ENCODE data around the gene PPARG. TPM values are rescaled to one million over a fixed set of nuclear protein-coding genes. Genes with fewer than 3 reads are reported as not detected.

Gene PPARG
- total and polyA plus RNA-seq, 10 of the 15 experiments (the other 5 are each of a cell fraction or from before 2014, with no cell fraction given), result 0.06 to 0.86 (median 0.12) TPM; not detected in 5

DNA sequence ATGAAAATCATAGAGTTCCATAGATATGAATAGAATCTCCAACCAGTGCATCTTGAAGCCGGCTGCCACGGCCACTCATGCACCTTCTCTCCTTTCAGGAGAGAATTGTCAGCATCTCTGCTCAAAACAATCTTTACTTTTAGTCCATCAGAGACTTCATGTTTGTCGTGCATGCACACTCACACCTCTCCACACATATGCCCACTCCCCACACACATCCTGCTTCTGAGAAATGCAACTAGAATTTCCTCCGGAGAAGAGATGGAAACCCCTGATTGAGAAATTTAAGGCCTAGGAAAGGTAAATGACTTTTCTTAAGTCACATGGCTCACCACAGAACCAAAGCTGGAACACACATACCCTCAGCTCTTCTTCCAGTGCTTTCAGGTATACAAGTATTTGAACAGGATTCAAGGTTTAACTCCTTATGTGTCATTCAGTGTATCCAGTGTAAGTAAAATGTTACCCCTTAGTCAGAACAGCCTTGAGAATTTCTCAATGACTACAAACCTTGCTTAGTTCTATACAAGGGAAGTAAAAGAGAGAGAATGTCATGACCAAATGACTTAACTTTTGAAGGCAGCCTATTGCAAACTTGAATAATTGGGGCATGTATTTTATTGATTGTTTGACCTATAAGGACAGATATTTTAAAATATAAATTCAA is 126.3 kb downstream of the PPARG start:
- H3K27me3 ChIP-seq (replicated peaks in 1 of 2; ENCODE audit: control insufficient read depth in 2 of 2, insufficient read depth in 2 of 2, low read length in 1 of 2), result peaks cover under 1 to 3% of the 10 kb centered on the region in 2 experiments; a peak in 2 of 4 replicates
- no peak overlapping the region for H3K27ac ChIP-seq (ENCODE audit: control insufficient read depth, insufficient read depth)
- intact Hi-C loops (cut with micrococcal nuclease; ENCODE audit: unreplicated experiment), result no loop called here
- TF ChIP-seq ZSCAN29 (IDR thresholded peaks at IDR 0.05) (no peak), NFIC (IDR thresholded peaks at IDR 0.05; ENCODE audit: low read depth, low read length) (no peak), TCF3 (IDR thresholded peaks at IDR 0.05; ENCODE audit: borderline replicate concordance, insufficient read depth, low read depth, low read length) (no peak), POU2F2 (IDR thresholded peaks at IDR 0.05; ENCODE audit: borderline replicate concordance, low read depth, low read length) (no peak), IKZF1 (conservative IDR thresholded peaks at IDR 0.05) (no peak), ETV6 (conservative IDR thresholded peaks at IDR 0.05 in 1 of 2, IDR thresholded peaks at IDR 0.05 in 1 of 2; ENCODE audit: borderline replicate concordance in 1 of 2, low read depth in 1 of 2) (no peak), MTA2 (IDR thresholded peaks at IDR 0.05; ENCODE audit: low read depth) (no peak), TCF12 (IDR thresholded peaks at IDR 0.05; ENCODE audit: low read depth, low read length) (no peak), SP1 (IDR thresholded peaks at IDR 0.05; ENCODE audit: low read depth, low read length) (no peak), STAT1 (conservative IDR thresholded peaks at IDR 0.05) (no peak), SMC3 (IDR thresholded peaks at IDR 0.05; ENCODE audit: borderline replicate concordance, low read length) (no peak), WRNIP1 (IDR thresholded peaks at IDR 0.05; ENCODE audit: borderline replicate concordance, low read depth, low read length) (no peak), PAX8 (IDR thresholded peaks at IDR 0.05) (no peak)
- TF ChIP-seq, protein P1, sequence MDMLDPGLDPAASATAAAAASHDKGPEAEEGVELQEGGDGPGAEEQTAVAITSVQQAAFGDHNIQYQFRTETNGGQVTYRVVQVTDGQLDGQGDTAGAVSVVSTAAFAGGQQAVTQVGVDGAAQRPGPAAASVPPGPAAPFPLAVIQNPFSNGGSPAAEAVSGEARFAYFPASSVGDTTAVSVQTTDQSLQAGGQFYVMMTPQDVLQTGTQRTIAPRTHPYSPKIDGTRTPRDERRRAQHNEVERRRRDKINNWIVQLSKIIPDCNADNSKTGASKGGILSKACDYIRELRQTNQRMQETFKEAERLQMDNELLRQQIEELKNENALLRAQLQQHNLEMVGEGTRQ (IDR thresholded peaks at IDR 0.05; ENCODE audit: borderline replicate concordance, low read depth, low read length), result no peak
- TF ChIP-seq, protein P2, sequence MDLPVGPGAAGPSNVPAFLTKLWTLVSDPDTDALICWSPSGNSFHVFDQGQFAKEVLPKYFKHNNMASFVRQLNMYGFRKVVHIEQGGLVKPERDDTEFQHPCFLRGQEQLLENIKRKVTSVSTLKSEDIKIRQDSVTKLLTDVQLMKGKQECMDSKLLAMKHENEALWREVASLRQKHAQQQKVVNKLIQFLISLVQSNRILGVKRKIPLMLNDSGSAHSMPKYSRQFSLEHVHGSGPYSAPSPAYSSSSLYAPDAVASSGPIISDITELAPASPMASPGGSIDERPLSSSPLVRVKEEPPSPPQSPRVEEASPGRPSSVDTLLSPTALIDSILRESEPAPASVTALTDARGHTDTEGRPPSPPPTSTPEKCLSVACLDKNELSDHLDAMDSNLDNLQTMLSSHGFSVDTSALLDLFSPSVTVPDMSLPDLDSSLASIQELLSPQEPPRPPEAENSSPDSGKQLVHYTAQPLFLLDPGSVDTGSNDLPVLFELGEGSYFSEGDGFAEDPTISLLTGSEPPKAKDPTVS (IDR thresholded peaks at IDR 0.05; ENCODE audit: low read depth, low read length), result no peak
- 30% methylated on average over 4 of the region's 4 CpGs for WGBS (ENCODE audit: insufficient coverage, insufficient replicate concordance, low lambda C conversion rate, missing lambda C conversion rate)
- no peak overlapping the region for H3K4me2 ChIP-seq (ENCODE audit: control insufficient read depth, insufficient read depth)
- H3K9me3 ChIP-seq (replicated peaks; ENCODE audit: control insufficient read depth, insufficient read depth, low read length), result no peaks in the 10 kb centered on the region
- no peaks in the 10 kb centered on the region for H3K36me3 ChIP-seq (ENCODE audit: control insufficient read depth in 2 of 2, insufficient read depth in 2 of 2, low read length in 1 of 2)
- H3K4me1 ChIP-seq (ENCODE audit: control insufficient read depth, insufficient read depth, low read length), result no peaks in the 10 kb centered on the region
- ATAC-seq (no peak), DNase-seq (ENCODE audit: low read depth, low spot score) (no peak), FAIRE-seq (no peak)
- RAD21 ChIA-PET (ENCODE audit: unreplicated experiment), result no interaction called here
- H3K4me3 ChIP-seq, result no peak overlapping the region
- POLR2A ChIA-PET, result no interaction called here
- CTCF ChIA-PET, result no interaction called here
- no peak overlapping the region for H2AFZ ChIP-seq (ENCODE audit: control insufficient read depth, low read depth, low read length)
- no peaks in the 10 kb centered on the region; the same call in 1 of the 2 replicates for H4K20me1 ChIP-seq (ENCODE audit: control insufficient read depth, insufficient read depth)
- H3K79me2 ChIP-seq (ENCODE audit: control insufficient read depth, insufficient read depth, low read length), result no peaks in the 10 kb centered on the region
- no peak overlapping the region for H3K9ac ChIP-seq (ENCODE audit: control insufficient read depth, insufficient read depth, low read length)
- BruUV-seq (replicated peaks), result no TSS peak
- in situ Hi-C loops (cut with MboI), result no loop called here
- SMC1A ChIA-PET (ENCODE audit: uncharacterized antibody, unreplicated experiment), result interaction anchor here (0.6 kb wide), 1 partner anchor 304 kb away, joined by 3 read pairs; no protein-coding TSS in a partner anchor
